ENCODE results near the gene RGMB. TPM values are rescaled to one million over a fixed set of nuclear protein-coding genes. Genes with fewer than 3 reads are reported as not detected.
A peak's percentile ranks its signal among the peaks of the same experiment; 100 is the strongest.
"Not testable (repeated sequence)": the region's sequence is repeated elsewhere in the genome, so short reads cannot be mapped to it uniquely, and the experiment has no call there.

The RGMB gene, protein sequence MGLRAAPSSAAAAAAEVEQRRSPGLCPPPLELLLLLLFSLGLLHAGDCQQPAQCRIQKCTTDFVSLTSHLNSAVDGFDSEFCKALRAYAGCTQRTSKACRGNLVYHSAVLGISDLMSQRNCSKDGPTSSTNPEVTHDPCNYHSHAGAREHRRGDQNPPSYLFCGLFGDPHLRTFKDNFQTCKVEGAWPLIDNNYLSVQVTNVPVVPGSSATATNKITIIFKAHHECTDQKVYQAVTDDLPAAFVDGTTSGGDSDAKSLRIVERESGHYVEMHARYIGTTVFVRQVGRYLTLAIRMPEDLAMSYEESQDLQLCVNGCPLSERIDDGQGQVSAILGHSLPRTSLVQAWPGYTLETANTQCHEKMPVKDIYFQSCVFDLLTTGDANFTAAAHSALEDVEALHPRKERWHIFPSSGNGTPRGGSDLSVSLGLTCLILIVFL
- total RNA-seq, result 14.3 TPM
- long read RNA-seq, partial matches to known transcripts, result 0 of 14 reads
- long read RNA-seq, other reads (novel, unspliced or antisense), result 10 of 14 reads

DNA sequence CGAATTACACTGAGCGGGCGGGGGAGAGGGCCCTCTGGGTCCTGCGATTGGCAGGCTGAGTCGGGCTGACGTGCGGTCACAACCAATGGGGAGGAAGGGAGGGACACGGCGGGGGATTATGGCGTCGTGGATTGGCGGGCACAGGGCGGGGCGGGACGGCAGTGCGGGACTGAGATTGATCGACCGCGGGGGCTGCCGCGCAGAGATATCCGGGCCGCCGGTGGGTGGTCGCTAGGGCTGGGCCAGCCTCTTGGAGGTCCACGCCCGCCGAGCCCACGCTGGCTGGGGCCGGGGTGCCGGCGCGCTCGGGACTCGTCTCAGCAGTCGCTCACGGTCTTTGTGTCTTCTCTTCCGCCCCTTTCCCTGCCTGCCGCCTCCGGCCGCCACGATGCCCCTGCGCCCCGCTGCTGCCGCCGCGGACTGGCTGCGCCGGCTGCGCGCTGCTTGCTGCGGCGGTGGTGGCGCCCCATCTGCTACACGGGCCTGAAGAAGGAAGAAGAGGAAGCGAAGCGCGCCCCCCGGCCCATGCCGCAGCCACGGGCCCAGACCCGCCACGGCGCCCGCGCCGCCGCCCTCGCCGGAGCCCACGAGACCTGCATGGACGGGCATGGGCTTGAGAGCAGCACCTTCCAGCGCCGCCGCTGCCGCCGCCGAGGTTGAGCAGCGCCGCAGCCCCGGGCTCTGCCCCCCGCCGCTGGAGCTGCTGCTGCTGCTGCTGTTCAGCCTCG is at the start of gene RGMB:
TSS of gene RGMB (plus strand) at position 200 of the 728 bp plus-strand sequence. CDS start at position 608, 408 bp downstream.
- ATAC-seq (peak; percentile 95), DNase-seq (peak; percentile 98)
- intact Hi-C loops (cut with micrococcal nuclease), result no loop called here

DNA sequence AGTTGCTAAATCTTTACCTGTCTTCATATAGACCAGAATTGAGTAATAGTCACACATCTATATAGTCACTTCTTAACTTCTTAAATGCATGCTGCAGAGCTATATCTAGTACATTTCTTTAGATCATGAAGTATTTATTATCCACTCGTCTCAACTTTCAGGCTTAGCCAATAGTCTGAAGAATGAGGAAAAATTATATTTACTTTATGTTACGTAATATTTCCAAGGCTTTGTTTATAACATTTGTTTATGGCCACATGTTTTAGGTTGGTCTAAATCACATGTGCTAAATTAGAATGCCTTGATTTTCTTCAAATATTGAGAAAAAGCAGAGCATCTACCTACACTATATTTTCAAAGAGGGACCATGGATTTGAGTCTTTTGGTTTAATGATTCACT is 47.2 kb upstream of the RGMB start:
- intact Hi-C loops (cut with micrococcal nuclease), result no loop called here
- DNase-seq (no peak), ATAC-seq (no peak)

DNA sequence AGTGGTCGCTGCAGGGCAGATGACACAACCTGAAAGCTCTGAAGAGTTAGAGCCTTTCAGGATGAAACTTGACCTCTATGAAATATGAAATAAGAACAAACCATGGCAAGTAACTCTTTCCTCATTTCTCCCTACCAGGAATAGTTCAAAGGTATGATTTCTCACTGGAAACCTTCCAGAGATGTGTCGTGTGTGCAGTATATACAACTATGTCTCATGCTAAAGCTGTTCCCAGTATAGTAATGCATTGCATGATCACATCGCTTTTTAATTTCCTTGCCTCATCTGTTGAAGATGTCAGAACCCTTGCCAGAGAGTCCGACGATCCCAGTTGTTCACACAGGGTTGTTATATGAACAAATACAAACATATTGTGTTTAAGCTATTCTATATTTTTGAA is 45.8 kb upstream of the RGMB start:
- ATAC-seq (no peak), DNase-seq (no peak)
- intact Hi-C loops (cut with micrococcal nuclease), result no loop called here

DNA sequence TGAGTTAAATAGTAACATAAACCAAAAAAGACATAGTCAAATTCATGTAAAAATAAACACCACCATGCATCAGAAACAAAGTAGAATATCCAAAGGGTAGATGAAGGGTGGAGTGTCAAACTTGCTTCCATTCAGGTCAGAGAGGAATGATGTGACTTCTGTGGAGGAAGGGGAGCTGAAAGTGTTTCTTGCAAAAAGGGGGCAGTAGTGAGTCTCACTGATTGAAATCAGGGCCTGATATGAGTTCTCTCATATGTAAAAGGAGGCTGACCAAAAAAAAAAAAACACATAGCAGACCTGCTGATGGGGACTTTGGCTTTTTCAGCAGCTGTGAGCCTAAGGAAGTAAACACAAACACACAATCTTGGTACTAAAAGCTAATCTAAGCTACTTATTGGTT is 38.8 kb upstream of the RGMB start:
- intact Hi-C loops (cut with micrococcal nuclease), result no loop called here
- DNase-seq (no peak), ATAC-seq (no peak)

GRCh38 chr5:98735806-98736507 is 37.5 kb upstream of the RGMB start:
- intact Hi-C loops (cut with micrococcal nuclease), result no loop called here
- ATAC-seq (peak; percentile 62), DNase-seq (no peak)

GRCh38 chr5:98736753-98737152 is 36.7 kb upstream of the RGMB start:
- ATAC-seq, result no peak
- intact Hi-C loops (cut with micrococcal nuclease), result no loop called here

DNA sequence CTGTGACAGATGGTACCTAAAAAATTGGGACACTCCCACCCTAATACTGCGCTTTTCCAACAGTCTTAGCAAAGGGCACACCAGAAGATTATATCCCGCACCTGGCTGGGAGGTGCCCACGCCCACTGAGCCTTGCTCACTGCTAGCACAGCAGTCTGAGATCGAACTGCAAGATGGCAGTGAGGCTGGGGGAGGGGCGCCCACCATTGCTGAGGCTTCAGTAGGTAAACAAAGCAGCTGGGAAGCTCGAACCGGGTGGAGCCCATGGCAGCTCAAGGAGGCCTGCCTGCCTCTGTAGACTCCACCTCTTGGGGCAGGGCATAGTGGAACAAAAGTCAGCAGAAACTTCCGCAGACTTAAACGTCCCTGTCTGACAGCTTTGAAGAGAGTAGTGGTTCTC is 36.0 kb upstream of the RGMB start:
- ATAC-seq; DNase-seq; intact Hi-C loops (cut with micrococcal nuclease): not testable (repeated sequence)

More at GRCh38 chr5:98736753-98737152, 36.7 kb upstream of the RGMB start:
- DNase-seq, result no peak

- intact Hi-C loops (cut with micrococcal nuclease); ATAC-seq: not testable (repeated sequence)
Observed at GRCh38 chr5:98738481-98739149, 34.8 kb upstream of the RGMB start.

DNA sequence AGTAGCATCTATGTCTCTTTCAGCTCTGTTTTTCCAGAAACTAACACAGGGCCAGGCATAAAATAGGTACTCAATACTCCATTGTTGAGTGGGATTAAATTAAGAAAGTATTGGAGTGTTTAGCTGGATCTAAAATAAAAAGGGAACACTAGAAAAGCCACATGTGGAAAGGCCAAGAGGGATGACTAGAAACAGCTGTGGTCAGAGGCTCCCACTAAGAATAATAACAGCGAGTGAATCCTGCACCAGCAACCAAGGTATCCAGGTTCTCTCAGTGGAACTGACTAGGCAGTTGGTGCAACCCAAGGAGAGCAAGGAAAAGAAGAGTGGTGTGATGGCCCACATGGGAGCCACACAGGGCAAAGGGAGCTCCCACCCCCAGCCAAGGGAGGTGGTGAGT is 31.5 kb upstream of the RGMB start:
- intact Hi-C loops (cut with micrococcal nuclease), result no loop called here
- no peak for ATAC-seq

More at GRCh38 chr5:98738481-98739149, 34.8 kb upstream of the RGMB start:
- DNase-seq, result not testable (repeated sequence)

GRCh38 chr5:98742396-98743073 is 30.9 kb upstream of the RGMB start:
- ATAC-seq, result no peak
- no peak for DNase-seq
- intact Hi-C loops (cut with micrococcal nuclease), result no loop called here

More for the DNA sequence above, 31.5 kb upstream of the RGMB start:
- DNase-seq, result no peak

DNA sequence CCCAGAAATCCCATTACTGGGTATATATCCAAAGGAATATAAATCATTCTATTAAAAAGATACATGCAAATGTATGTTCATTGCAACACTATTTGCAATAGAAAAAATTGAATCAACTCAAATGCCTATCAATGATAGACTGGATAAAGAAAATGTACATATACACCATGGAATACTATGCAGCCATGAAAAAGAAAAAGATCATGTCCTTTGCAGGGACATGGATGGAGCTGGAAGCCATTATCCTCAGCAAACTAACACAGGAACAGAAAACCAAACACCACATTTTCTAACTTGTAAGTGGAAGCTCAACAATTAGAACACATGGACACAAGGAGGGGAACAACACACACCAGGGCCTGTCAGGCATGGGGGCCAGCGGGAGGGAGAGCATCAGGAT is 25.2 kb upstream of the RGMB start:
- DNase-seq; ATAC-seq; intact Hi-C loops (cut with micrococcal nuclease): not testable (repeated sequence)

DNA sequence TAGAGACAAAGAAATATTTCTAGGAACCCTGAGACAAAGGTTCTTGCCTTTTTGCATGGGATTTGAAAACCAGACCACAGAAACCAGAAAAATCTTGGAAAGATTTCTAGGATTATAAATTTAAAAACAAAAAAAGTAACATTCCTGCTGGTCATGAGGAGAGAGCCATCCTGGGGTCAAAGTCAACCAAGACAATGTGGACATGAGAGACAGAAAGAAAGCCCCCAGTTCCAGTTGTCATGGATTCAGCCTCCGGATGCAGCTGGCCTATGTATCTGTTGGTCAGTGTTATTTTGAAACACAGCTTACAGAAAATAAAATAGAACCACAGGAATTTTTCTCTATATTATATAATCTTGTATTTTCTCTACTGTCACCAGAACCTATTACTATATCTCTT is 24.4 kb upstream of the RGMB start:
- intact Hi-C loops (cut with micrococcal nuclease), result no loop called here
- DNase-seq, result no peak
- no peak for ATAC-seq

DNA sequence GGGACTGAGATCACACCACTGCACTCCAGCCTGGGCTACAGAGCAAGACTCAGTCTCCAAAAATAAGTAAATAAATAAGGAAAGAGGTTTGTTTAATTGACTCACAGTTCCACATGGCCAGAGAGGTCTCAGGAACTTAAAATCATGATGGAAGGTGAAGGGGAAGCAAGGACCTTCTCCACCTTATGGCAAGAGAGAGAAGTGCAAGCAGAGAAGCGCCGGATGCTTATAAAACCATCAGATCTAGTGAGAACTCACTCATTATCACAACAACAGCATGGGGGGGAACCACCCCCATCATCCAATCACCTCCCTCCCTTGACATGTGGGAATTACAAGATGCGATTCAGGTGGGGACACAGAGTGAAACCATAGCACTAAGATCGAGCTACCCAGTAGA is 22.8 kb upstream of the RGMB start:
- DNase-seq (no peak), ATAC-seq (no peak)
- intact Hi-C loops (cut with micrococcal nuclease), result no loop called here

GRCh38 chr5:98752331-98752730 is 21.1 kb upstream of the RGMB start:
- DNase-seq; intact Hi-C loops (cut with micrococcal nuclease); ATAC-seq: not testable (repeated sequence)

DNA sequence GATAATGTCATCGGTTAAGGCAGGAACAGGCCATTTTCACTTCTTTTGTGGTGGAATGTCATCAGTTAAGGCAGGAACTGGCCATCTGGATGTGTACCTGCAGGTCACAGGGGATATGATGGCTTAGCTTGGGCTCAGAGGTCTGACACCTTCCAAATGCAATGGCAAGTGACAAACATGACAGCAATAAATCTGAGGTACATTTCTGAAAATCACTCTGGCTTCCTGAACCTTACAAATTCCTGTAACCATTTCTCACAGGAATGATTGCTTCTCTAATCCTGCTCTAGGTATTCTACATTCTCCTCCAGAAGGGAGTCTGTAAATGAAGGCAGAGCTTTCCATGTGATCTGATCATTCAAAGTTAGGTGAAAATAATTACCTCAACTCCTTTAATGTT is 20.7 kb upstream of the RGMB start:
- ATAC-seq; intact Hi-C loops (cut with micrococcal nuclease); DNase-seq: not testable (repeated sequence)

- DNase-seq (no peak), ATAC-seq (no peak)
- intact Hi-C loops (cut with micrococcal nuclease), result no loop called here
Observed at GRCh38 chr5:98753507-98753906, 20.0 kb upstream of the RGMB start.

GRCh38 chr5:98755406-98755805 is 18.1 kb upstream of the RGMB start:
- ATAC-seq (no peak), DNase-seq (no peak)
- intact Hi-C loops (cut with micrococcal nuclease), result no loop called here

GRCh38 chr5:98757978-98758377 is 15.5 kb upstream of the RGMB start:
- DNase-seq (no peak), ATAC-seq (no peak)
- intact Hi-C loops (cut with micrococcal nuclease), result no loop called here

All from left ventricle myocardium superior (tissue), 1 donor.